OCI-LY3 (cell line): ENCODE data around the gene ADARB1.

Experiments
- H2AFZ ChIP-seq: fragments of 200-600, 300-600 bp; shearing (Covaris generic); 2 replicates; pipeline ENCODE4 v1.6.0; 2014; ENCODE audit warnings: antibody characterized with exemption, low read depth, low read length
- H3K27ac ChIP-seq: fragments of 200-600, 300-600 bp; sonication (generic); 2 replicates; pipeline ENCODE4 v1.5.1; 2014; ENCODE audit warnings: mild to moderate bottlenecking, low read length, moderate library complexity, mixed read lengths
- H3K27me3 ChIP-seq: fragments of 200-600, 300-600 bp; sonication (generic); 2 replicates; pipeline ENCODE4 v1.6.1; 2014; ENCODE audit warnings: low read depth, low read length, mixed read lengths
- H3K36me3 ChIP-seq: fragments of 200-600, 300-600 bp; sonication (generic); replicated peaks from 2 replicates; pipeline ENCODE3; 2014; ENCODE audit warnings: low read depth, low read length, mixed read lengths
- H3K4me1 ChIP-seq: fragments of 300-600, 200-600 bp; sonication (generic); 2 replicates; pipeline ENCODE4 v1.6.1; 2014; ENCODE audit warnings: low read length, mixed read lengths
- H3K4me2 ChIP-seq: fragments of 200-600, 300-600 bp; sonication (generic); 2 replicates; pipeline ENCODE4 v1.6.1; 2014; ENCODE audit warnings: low read length, mixed read lengths
- H3K4me3 ChIP-seq: fragments of 300-600, 200-600 bp; sonication (generic); 2 replicates; pipeline ENCODE4 v1.5.1; 2014; ENCODE audit warnings: antibody characterized with exemption, mild to moderate bottlenecking, low read length, moderate library complexity
- H3K79me2 ChIP-seq: fragments of 300-600, 200-600 bp; shearing (Covaris generic); 2 replicates; pipeline ENCODE4 v1.6.1; 2014; ENCODE audit warnings: mild to moderate bottlenecking, low read length, mixed read lengths
- H3K9ac ChIP-seq: fragments of 300-600, 200-600 bp; shearing (Covaris generic); 2 replicates; pipeline ENCODE4 v1.6.0; 2014; ENCODE audit warnings: mild to moderate bottlenecking, low read length, moderate library complexity
- H3K9me3 ChIP-seq: fragments of 200-600, 300-600 bp; shearing (Covaris generic); 2 replicates; pipeline ENCODE4 v1.6.1; 2014; ENCODE audit warnings: low read length, mixed read lengths; ENCODE audit not compliant: insufficient read depth
- H4K20me1 ChIP-seq: fragments of 200-600, 300-600 bp; sonication (generic); 2 replicates; pipeline ENCODE4 v1.6.1; 2016; ENCODE audit warnings: low read length, mixed read lengths; ENCODE audit not compliant: insufficient read depth
- EZH2phosphoT487 ChIP-seq: fragments of 200-600 bp; shearing (Covaris generic); IDR thresholded peaks from 2 replicates; pipeline ENCODE4 v1.6.1; 2018; ENCODE audit warnings: antibody characterized with exemption, mixed run types, low read depth
- TF ChIP-seq, protein P1 (sequence below): fragments of 200-600, 300-600 bp; sonication (generic); IDR thresholded peaks from 2 replicates; pipeline ENCODE4 v1.5.1; 2014; ENCODE audit warnings: antibody characterized with exemption, low read length, low read depth

The ADARB1 gene

DNA sequence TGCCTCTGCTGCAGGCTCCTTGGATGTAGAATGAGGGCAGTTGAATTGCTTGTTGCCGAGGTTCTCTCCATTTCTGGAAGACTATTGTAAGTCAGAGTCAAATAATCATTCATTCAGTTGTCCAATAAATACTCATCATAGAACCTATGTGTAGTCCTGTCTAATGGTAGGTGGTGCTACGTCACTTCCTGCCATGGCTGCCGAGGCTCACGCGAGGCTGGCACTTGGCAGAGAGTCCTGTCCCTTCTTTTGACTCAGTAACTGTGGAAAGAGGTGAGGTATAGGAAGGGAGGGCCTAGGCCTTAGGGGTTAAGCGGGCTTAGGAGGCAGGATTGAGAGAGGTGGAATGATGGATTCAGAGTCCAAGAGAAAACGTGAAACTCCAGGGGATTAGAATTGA, 9.7 kb downstream of the ADARB1 start:
- Histone ChIP-seq H3K79me2 (no peaks in the 10 kb centered on the region), H3K36me3 (no peaks in the 10 kb centered on the region), H3K4me1 (peaks cover 8% of the 10 kb centered on the region; the same call in 1 of the 2 replicates), H3K27me3 (peaks cover 5% of the 10 kb centered on the region; the same call in 1 of the 2 replicates), H4K20me1 (no peaks in the 10 kb centered on the region), H3K9ac (no peak overlapping the region), H3K4me3 (no peak overlapping the region), H2AFZ (no peak overlapping the region), H3K9me3 (no peaks in the 10 kb centered on the region), H3K27ac (no peak overlapping the region), H3K4me2 (no peak overlapping the region)
- TF ChIP-seq, protein P1, sequence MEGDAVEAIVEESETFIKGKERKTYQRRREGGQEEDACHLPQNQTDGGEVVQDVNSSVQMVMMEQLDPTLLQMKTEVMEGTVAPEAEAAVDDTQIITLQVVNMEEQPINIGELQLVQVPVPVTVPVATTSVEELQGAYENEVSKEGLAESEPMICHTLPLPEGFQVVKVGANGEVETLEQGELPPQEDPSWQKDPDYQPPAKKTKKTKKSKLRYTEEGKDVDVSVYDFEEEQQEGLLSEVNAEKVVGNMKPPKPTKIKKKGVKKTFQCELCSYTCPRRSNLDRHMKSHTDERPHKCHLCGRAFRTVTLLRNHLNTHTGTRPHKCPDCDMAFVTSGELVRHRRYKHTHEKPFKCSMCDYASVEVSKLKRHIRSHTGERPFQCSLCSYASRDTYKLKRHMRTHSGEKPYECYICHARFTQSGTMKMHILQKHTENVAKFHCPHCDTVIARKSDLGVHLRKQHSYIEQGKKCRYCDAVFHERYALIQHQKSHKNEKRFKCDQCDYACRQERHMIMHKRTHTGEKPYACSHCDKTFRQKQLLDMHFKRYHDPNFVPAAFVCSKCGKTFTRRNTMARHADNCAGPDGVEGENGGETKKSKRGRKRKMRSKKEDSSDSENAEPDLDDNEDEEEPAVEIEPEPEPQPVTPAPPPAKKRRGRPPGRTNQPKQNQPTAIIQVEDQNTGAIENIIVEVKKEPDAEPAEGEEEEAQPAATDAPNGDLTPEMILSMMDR, result no peak
- TF ChIP-seq EZH2phosphoT487, result no peak

DNA sequence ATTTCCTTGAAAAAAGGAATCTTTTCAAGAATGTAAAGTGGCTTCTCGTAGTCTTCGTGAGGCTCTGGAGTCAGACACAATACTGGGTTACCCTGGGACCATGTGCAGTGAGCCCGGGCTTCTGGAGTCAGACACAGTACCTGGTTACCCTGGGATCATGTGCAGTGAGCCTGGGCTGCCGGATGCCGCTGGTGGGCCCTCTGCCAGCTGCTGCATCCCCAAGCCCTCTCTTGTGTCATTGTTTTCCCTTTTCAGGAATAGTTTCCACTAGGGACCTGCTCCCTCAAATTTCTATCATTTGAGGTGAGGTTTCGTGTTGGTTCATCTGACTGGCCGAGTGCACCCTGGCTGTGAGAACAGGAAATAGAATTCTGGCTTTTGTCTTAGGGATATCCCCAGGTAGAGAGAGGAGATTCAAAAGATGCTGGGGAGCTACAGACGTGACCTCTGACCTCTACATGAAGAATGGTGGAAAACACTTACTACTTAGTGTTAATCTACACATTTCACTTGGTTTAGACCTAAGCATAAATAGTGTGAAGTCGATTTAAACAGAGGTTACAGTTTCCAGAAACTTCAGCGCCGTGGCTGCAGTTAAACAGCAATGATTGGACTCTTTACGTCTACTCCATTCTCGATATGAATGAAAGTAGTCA, 10.6 kb downstream of the ADARB1 start:
- Histone ChIP-seq H3K27ac (no peak overlapping the region), H3K79me2 (no peaks in the 10 kb centered on the region), H3K36me3 (no peaks in the 10 kb centered on the region), H3K4me1 (peaks cover 8% of the 10 kb centered on the region; the same call in 1 of the 2 replicates), H3K4me3 (no peak overlapping the region), H2AFZ (no peak overlapping the region), H3K9ac (no peak overlapping the region), H3K9me3 (no peaks in the 10 kb centered on the region), H3K4me2 (no peak overlapping the region), H3K27me3 (peaks cover 10% of the 10 kb centered on the region; the same call in 1 of the 2 replicates), H4K20me1 (no peaks in the 10 kb centered on the region)
- no peak for TF ChIP-seq EZH2phosphoT487
- TF ChIP-seq, protein P1, result no peak

DNA sequence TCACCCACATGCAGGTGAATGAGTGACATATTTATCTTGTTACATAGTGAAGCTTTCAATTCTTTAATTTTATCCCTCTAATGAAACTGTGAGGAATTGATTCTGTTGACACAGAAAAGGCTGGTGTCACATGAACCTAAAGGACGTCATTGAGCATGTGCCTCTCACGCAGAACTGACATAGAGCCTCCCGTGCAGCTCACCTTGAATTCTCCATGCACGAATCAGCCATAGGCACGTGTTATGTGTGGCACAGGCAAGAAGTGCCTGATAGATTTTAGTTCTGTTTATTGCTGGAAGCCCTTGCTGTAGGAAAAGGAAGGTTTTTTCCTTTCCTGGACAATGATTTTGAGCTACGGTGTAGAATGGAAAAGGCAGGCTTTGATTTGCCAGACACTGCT, 11.3 kb downstream of the ADARB1 start:
- Histone ChIP-seq H3K79me2 (no peaks in the 10 kb centered on the region), H3K36me3 (no peaks in the 10 kb centered on the region), H3K4me3 (no peak overlapping the region), H2AFZ (no peak overlapping the region), H3K4me2 (no peak overlapping the region), H4K20me1 (no peaks in the 10 kb centered on the region), H3K27ac (no peak overlapping the region), H3K27me3 (peaks cover 10% of the 10 kb centered on the region; the same call in 1 of the 2 replicates), H3K9ac (no peak overlapping the region), H3K9me3 (no peaks in the 10 kb centered on the region), H3K4me1 (peaks cover 8% of the 10 kb centered on the region; the same call in 1 of the 2 replicates)
- TF ChIP-seq EZH2phosphoT487, result no peak
- TF ChIP-seq, protein P1, result no peak

DNA sequence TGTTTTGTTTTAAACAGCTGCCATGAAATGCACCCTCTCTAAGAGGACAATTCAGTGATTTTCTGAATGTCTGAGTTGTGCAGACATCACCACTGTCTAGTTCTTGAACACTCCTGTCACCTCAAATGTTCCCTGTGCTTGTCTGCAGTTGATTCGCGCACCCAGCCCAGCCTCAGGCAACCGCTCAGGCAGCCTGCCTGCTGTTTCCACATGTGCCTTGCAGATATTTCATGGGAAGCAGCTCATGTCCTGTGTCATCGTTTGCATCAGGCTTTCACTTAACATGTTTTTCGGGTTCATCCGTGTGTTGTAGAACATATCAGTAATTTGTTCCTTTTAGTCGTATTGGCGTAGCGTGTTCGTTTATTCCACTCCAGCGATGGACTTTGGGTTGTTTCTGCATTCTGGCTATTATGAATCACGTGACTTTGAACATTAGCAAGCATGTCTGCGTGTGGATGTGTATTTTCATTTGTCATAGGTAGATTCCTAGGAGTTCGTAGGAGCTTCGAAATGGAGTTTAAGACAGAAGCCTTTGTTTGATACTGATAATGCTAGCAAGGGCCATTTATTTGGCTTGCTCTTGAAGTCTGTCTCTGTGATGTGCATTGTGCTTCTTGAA, 12.1 kb downstream of the ADARB1 start:
- peaks cover 10% of the 10 kb centered on the region; the same call in 1 of the 2 replicates for H3K27me3 ChIP-seq
- no peak overlapping the region for H2AFZ ChIP-seq
- no peaks in the 10 kb centered on the region for H3K9me3 ChIP-seq
- no peak for TF ChIP-seq EZH2phosphoT487
- TF ChIP-seq, protein P1, result no peak
- H4K20me1 ChIP-seq, result no peaks in the 10 kb centered on the region
- H3K27ac ChIP-seq, result no peak overlapping the region
- H3K79me2 ChIP-seq, result no peaks in the 10 kb centered on the region
- peaks cover 8% of the 10 kb centered on the region; the same call in 1 of the 2 replicates for H3K4me1 ChIP-seq
- no peak overlapping the region for H3K4me2 ChIP-seq
- H3K36me3 ChIP-seq, result no peaks in the 10 kb centered on the region
- no peak overlapping the region for H3K9ac ChIP-seq
- no peak overlapping the region for H3K4me3 ChIP-seq
